HG02981 (cell line): ENCODE data around the gene NEDD9.
A peak's percentile ranks its signal among the peaks of the same experiment; 100 is the strongest.

Source experiments
- ATAC-seq: cut with Tn5 transposase; IDR thresholded peaks from one replicate; pipeline ENCODE4 v1.9.1; 2021; ENCODE audit warnings: mild to moderate bottlenecking, moderate library complexity; ENCODE audit not compliant: unreplicated experiment

NEDD9 gene

DNA sequence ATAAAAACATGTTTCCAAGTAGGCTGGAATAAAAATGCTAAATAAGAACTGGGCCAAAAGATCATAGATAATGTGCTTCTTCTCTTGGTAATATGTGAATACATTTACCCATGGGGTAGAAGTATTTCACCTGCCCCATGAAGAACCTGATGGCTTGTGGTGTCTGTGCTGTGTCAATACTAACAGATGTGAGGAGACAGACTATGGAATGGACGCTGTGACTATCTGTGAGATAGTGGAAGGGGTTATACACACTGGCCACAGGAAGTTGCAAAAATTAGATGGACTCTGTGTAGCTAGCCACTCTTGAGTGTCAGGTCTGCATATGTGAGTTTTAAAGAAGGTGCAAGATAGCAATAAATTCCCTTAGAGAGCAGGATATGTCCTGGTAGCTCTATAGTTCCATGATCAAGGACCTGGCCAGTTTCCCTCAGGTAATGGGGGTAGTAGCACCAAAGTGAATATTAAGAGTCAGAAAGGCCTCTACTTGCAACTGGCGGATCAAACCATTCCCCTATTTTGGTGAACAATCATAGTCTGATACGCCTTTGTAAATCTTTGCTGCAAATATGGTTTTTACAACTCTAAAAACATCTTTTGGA, 48.6 kb downstream of the NEDD9 start:
- ATAC-seq: no peak

DNA sequence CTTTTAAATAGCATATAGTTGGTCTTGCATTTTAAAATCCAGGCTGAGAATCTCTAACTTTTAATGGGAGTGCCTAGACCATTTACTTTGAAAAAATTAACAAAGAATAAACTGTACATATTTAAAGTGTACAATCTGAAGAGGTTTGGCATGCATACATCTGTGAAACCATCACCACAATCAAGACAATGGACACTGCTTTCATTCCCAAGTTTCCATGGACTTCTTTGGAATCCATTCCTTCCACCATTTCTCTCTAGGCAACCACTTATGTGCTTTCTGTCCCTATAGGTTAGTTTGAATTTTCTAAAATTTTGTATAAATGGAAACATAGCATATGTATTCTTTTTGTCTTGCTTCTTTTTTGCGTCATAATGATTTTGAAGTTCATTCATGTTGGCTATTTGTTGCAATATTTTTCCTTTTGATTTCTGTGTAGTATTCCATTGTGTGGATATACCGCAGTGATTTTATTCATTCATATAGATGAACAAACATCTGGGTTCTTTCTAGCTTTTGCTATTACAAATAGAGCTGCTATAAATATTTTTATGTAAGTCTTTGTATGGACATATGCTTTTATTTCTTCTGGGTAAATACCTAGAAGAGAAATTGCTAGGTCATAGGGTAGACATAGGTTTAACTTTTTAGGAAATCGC, 50.9 kb downstream of the NEDD9 start:
- ATAC-seq: no peak

DNA sequence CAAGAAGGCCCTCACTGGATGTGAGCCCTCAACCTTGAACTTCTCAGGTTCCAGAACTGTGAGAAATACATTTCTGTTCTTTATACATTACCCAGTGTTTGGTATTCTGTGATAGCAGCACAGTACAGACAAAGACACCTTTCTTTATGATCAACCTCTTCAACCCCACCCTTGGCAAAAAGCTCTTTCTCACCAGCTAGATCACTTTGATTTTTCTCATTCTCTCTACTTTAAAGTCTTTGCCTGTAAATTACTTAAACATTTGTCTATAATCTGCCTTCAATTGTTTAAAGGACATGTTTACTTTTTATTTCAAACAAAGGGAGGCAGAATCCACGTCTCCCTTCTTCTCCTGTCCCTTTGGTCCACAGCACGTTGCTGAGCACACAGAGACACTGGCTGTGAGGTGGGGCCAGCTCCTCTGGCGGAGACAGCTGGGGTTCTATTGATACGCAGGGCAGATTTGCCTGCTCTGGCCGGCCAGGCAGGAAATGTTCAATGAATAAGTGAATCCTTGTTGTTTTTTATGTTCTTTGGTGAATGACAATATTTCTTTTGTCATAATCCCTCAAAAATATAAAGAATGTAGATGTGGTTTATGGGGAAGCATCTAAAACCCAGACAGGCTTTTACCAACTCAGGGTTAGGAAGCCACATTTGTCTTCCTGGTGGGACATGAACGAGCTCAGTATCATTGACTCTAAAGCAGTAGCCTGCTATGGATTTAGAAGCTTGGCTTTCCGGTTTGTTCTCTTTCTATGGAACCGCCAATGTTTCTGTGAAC, 52.9 kb downstream of the NEDD9 start:
- no peak for ATAC-seq

DNA sequence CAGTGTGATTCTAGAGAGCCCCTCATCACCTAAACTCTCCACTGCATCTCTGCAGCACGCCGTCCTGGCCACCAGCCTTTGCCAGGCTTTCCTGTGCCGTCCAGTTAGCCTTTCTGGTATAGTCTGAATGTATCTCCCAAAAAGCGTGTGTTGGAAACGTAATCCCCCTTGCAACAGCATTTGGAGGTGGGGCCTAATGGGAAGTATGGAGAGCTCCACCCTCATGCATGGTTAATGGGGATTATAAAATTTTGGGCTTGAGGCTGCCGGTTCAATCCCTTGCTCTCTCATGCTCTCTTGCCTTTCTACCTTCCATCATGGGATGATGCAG, 53.4 kb downstream of the NEDD9 start:
- no peak for ATAC-seq

DNA sequence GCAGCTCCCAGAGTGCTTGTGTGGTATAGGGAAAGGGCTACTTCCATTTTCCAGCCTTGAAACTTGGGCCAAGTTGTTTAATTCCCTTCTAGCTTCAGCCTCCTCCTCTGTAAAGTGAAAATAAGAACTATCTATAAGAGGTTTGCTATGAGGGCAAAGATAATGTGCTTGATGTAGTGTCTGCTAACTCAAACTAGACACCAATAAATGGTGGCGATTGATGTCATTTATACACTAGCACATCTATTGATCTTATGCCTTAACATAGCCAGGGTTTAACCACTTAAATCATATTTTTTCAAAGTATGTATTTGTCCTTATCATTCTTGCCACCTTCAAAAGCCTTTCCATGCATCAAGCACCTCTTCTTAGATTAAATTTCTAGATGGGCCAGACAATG, 55.2 kb downstream of the NEDD9 start:
- no peak for ATAC-seq

DNA sequence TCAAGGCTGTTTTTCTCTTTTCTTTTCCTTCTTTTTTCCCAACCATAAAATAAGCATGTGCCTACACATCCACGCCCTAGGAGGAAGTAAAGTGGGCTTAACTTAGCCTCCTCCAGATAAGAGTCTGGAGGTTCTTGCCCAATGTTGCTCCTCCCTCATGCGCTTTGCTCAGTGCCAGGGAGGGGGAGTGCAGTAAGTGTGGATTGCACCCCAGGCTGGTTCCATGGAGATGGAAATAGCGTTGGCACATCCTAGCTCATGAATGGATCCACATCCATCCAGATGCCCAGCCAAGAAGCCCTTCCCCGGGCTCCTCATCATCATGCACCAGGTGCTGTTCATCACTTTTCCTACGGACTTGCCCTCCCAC, 58.2 kb downstream of the NEDD9 start:
- ATAC-seq: no peak

DNA sequence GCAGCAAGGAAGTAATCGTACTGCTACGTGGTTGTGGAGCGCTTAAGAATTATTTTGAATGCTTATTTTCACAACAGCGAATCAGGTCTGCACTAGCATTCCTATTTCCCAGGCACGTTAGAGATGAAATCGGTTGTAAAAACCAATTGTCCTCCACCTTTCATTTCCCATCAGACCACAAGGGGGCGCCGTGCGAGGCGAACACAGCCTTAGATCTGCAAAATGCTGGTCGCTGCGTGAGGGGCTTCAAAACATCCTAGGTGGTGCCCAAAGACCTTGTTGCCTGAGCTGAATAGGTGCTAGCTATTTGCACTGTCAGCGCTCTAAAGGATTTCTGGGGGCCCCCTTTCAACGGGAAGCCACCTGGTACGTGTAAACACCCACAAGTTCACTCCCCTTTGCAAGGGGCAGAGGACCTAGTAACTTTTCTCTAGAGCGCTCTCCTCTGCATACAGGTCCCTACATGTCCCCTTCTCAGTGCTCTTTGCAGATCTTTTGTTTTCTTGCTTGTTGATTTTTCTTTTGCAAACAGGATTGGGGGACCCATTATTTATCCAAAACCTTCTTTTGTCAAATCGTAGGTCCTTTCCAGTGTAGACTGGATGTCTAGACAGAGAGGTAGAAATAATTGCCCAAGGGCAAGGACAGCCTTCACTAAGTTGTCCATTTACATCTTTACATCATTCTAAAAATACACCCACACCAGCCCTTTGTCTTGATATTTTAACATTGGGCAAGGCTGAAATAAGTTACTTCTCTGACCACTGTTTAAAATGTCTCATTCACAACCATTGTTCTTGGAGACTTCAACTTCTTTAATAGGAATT, 59.8 kb downstream of the NEDD9 start:
- ATAC-seq: no peak

DNA sequence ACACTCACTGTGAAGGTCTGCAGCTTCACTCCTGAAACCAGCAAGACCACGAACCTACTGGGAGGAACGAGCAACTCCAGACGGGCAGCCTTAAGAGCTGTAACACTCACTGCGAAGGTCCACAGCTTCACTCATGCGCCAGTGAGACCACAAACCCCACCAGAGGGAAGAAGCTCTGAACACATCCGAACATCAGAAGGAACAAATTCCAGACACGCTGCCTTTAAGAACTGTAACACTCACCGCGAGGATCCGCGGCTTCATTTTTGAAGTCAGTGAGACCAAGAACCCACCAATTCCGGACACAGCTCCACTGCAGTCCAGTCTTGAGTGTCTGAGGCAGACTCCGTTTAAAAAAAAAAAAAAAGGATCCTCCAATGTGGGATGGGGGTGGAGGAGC, 60.5 kb downstream of the NEDD9 start:
- no peak for ATAC-seq

DNA sequence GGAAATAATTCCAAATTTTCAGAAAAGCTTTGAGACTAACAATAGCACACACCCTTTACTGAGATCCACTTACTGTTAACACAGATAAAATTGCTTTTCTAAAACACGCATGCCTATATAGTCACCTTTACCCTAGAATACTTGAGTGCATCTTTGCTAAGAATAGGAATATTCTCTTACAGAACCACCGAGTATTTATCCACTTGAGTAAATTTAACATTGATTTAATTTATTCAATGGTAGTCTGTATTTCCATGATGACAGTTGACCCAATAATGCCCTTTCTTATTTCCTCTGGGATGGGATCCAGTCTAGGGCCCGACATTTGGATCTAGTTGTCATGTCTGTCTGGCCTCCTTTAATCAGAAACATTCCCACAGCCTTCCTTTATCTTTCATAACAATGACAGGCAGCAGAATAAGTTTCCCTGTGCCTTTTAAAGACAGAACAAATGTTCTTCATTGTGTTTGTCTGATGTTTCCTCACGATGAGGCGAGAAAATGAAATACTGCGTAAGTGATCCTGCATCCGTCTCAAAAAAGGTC, 64.3 kb downstream of the NEDD9 start:
- no peak for ATAC-seq

DNA sequence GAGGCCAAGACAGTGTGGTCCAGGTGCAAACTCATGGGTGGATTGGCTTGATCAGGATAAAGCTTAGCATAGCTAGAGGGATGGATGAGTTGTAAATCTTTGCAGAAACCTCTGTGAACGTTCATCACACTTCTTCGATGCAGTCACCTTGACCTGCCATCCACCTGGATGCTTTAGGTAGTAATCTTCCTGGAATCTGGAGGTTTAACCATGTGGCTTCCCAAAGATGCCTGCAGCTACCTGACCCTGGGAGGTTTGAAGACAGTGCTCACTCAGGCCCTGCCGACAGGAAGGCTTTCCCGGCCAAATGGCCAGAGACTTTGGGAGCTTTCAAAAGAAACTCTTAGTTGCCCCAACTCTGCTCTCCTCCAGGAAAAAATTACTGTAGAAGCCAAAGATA, 65.5 kb downstream of the NEDD9 start:
- ATAC-seq: no peak

DNA sequence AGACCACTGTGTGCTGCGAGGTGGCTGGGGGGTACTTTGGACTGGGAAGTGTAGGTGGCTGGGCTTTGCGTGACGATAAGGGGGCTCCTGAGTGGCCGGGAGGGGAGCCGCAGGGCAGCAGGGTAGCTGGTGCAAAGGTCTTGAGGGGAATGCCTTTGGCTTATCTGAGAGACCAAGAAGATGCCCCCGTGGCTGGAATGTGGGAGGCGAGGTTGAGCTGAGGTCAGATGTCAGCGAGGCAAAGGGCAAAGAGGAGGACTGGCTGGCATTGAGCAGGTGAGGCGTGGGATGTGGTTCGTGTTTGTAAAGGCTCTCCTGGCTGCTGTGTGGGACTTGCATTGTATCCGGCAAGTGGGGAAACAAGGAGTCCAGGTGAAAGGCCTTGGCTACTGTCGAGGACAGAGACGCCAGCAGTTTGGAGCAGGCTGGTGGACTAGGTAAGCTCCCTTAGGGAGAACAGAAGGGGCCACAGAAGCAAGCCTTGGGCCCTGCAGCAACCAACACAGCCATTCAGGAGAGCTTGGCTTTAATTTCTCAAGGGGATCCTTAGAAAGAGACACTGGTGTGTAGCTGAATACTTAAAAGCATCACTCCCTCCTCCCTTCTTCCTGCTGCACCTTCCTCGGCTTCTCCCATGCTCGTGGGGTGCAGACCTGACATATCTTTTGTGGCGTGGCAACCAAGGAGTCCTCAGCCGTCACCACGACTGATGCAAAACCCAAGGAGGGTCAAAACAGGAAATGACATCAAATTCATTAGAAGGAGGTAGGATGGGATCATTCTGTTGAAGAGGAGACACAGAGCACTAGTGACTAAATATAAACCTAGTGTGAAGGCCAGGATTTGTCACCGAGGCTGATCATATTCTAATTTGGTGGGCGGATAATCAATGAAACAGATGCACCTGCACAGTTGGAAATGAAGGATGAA, 67.5 kb downstream of the NEDD9 start:
- no peak for ATAC-seq

DNA sequence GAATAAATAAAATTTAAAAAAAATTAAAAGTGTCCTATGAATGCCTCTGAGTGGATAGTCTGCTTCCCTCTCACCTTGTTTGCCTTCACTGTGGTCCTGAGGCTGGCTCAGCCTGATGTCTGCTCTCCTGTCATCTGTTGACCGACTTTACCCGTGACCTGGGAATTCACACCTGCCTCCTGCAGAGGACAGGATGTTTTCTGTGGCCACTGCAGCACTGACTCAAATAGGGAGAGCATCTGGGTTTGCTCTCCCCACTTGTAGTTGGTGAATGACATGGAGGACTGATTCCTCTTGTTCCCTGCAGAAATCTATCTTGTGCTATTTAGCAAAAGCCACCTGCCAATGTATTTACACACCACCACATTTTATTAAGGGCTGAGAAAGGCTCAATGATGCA, 68.5 kb downstream of the NEDD9 start:
- peak; percentile 54 for ATAC-seq

DNA sequence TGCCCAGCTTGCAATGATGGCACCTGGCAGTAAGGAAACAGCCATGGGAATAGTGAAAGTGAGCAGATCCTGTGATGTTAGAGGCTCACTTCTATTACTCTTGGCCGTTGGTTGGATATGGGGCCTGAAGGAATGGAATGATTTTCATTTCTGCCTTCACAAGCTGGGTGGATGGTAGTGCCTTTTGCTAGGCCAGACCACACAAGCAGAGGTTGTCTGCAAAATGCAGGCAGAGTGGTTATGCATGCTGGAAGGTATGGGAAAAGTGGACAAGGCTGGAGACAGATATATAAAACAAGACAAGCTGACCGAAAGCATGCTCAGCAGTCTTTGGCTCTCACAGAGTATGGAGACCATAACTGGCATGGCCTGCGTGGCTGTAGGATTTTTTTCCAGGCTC, 70.2 kb downstream of the NEDD9 start:
- no peak for ATAC-seq

DNA sequence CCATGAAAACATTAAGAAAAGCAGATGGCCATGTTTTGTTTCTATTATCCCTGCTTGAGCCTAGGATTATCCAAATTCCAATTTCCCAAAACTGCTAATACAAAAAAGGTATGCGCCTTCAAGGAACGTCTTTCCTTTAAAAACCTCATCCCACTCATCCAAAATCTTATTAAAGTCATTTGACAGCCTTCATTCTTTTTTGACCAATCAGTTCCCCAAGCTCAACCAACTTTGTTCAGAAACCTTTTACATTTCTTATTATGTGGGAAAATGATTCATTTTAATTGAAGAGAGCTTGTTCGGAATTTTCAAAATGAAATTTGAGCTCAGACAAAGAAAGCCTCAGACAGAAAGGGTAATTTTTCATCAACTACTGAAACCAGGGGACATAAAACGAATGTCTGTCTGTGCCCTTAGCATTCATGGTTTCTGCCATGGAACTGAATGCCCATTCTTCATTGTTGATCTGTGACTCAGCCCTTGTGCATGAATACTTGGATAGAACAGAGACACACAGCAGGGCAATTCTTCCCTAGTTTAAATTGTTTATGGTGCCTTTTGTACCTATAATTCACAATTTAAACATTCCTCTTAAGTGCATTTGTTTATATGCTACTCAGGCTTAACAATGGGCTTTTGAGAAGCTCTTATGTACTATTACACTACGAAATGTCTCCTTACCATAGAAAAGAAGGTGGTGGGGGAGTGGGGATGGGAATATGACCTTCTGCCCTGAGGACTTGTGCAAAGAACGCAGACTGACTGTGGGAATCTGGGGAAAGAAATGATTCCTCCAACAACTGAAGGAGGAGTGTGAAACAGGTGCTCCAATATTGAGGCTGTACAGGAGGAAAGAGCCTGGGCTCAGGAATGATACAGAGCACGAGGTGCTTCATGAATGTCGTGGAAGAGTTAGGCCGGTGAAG, 71.2 kb downstream of the NEDD9 start:
- ATAC-seq: no peak

DNA sequence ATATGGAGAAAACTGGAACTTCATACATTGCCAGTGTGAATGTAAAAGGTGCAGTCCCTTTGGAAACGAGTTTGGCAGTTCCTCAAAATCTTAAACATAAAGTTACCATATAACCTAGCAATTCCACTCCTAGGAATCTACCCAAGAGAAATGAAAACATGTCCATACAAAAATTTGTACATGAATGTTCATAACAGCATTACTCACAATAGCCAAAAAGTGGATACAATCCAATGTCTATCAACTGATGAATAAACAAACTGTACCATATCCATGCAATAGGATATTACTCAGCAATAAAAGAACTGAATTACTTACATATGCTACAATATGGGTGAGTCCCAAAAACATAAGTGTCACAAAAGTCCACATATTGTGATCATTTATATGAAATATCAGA, 72.3 kb downstream of the NEDD9 start:
- no peak for ATAC-seq

DNA sequence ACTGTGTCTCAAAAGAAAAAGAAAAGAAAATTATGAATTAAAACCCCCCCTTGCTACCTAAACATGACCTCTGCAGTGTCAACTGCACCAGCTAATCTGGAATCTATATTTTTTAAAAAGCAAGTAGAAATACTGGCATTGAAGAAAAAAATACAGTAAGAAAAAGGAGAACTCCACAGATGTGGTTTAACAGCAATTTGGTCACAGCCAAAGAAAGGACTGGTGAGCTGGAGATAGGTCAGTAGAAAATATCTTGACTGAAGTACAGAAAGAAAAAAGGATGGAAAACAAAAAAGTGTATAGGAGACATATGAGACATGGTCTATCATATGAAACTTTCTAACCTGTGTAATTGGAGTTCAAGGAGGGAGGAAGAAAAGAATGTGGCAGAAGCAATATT, 76.9 kb downstream of the NEDD9 start:
- ATAC-seq: no peak

DNA sequence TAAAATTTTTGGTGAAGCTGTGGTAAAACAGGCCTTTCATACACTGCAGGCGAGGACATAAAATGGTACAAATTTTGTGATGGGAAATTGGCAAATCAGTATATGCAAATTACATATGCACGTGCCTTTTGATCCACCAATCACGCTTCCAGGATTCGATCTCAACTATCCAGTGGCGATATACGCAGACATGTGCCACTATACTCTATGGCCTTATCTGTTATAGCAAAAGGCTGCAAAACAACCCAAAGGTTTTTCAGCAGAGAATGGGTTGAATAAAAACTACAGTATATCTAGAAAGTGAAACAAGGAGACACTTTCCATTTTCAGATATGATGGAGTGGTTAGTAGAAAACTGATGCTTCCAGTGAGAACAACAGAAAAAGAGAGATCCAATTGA, 79.0 kb downstream of the NEDD9 start:
- ATAC-seq: no peak

DNA sequence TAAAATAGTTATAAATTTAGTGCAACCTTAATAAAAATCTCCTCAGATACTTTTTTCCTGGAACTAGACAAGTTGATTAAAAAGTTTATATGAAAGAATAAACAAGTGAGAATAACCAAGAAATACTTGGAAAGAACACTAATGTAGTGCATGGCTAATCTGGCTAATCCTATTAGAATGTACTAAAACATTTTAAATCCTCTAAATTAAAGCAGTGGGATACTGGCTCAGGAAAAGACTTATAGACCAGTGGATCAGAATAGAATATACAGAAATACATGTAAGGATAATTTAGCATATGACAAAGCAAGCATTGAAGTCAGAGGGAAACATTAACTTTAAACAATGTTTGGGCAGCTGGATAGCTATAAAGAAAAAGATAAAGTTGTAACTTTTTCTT, 79.9 kb downstream of the NEDD9 start:
- ATAC-seq: no peak

DNA sequence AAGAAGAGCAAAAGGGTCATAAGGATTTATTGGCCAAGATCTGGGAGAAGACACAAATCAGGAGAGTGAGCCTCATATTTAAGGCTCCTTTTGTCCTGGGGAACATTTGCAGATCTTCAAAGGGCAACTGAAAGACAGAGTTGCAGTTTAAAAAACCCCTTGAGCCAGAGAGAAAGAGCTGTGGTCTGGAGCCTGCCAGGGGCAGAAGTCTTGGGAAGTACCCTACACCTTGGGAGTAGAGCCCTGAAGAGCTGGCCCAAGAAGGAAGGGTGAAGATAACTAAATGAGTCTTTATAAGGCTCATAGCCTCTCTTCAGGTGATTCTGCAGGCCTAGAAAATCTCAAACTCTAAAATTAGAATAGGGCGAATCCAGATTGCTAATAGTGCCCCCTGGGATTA, 81.0 kb downstream of the NEDD9 start:
- ATAC-seq: no peak
